Measurements from ENCODE around the gene SCN5A.

DNA sequence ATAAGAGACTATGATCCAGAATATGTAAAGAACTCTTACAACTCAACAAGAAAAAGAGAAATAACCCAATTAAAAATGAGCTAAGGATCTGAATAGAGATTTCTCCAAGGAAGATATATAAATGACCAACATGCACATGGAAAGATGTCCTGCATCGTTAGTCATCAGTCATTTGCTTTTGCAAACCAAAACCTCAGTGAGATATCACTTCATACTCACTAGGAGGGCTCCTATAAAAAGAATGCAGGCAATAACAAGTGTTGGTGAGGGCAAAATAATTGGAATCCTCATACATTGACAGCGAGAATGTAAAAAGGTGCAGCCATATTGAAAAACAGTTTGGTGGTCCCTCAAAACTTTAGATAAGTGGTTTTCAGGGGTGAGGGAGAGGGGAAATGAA is 96.4 kb downstream of the SCN5A start:
- TF ChIP-seq, protein P1, sequence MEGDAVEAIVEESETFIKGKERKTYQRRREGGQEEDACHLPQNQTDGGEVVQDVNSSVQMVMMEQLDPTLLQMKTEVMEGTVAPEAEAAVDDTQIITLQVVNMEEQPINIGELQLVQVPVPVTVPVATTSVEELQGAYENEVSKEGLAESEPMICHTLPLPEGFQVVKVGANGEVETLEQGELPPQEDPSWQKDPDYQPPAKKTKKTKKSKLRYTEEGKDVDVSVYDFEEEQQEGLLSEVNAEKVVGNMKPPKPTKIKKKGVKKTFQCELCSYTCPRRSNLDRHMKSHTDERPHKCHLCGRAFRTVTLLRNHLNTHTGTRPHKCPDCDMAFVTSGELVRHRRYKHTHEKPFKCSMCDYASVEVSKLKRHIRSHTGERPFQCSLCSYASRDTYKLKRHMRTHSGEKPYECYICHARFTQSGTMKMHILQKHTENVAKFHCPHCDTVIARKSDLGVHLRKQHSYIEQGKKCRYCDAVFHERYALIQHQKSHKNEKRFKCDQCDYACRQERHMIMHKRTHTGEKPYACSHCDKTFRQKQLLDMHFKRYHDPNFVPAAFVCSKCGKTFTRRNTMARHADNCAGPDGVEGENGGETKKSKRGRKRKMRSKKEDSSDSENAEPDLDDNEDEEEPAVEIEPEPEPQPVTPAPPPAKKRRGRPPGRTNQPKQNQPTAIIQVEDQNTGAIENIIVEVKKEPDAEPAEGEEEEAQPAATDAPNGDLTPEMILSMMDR (IDR thresholded peaks at IDR 0.05; ENCODE audit: low read depth, low read length, missing input control), result no peak
- no peak for TF ChIP-seq REST (IDR thresholded peaks at IDR 0.05)

All from liver (tissue), 2 donors.